Kidney (tissue), 14 donors: ENCODE results near the gene DSCAM. TPM values are rescaled to one million over a fixed set of nuclear protein-coding genes. Genes with fewer than 3 reads are reported as not detected.

Experiments used
- DNase-seq, 5 donors: peaks; one replicate each; pipeline ENCODE4 v3.0.0-alpha.2; 2013 to 2020
- FAIRE-seq: peaks from 2 replicates; lab custom pipeline; 2012; peaks lifted over from hg19 to GRCh38; lab: Jason Lieb, UNC
- H3K27ac ChIP-seq, 2 donors: one replicate each; pipeline ENCODE4 v1.7.0; 2013; ENCODE audit warnings: low read depth in 2 of 2, low read length in 2 of 2, inconsistent platforms in 1 of 2
- H3K27me3 ChIP-seq: one replicate; pipeline ENCODE4 v1.7.1; 2013; ENCODE audit warnings: low read length, inconsistent platforms; ENCODE audit not compliant: control insufficient read depth, insufficient read depth
- H3K36me3 ChIP-seq, 3 donors: one replicate each; pipeline versions ENCODE4 v1.7.0 to v1.7.1; 2013; ENCODE audit warnings: low read length in 3 of 3, control low read depth in 1 of 3, inconsistent platforms in 1 of 3; ENCODE audit not compliant: insufficient read depth in 3 of 3, control insufficient read depth in 2 of 3
- H3K4me1 ChIP-seq, 3 donors: one replicate each; pipeline versions ENCODE4 v1.7.0 to v1.7.1; 2013; ENCODE audit warnings: low read length in 3 of 3, inconsistent platforms in 1 of 3, low read depth in 1 of 3; ENCODE audit not compliant: control insufficient read depth in 2 of 3, insufficient read depth in 2 of 3
- H3K4me3 ChIP-seq, 3 donors: one replicate each; pipeline versions ENCODE4 v1.7.0 to v1.8.1; 2013; ENCODE audit warnings: low read length in 3 of 3, control low read depth in 1 of 3, inconsistent platforms in 1 of 3
- H3K9ac ChIP-seq, 3 donors: one replicate each; pipeline versions ENCODE4 v1.7.0 to v1.7.1; 2013; ENCODE audit warnings: low read length in 3 of 3, control low read depth in 1 of 3, inconsistent platforms in 1 of 3
- H3K9me3 ChIP-seq, 3 donors: one replicate each; pipeline versions ENCODE4 v1.7.0 to v1.7.1; 2013; ENCODE audit warnings: low read length in 3 of 3, control low read depth in 1 of 3, inconsistent platforms in 1 of 3; ENCODE audit not compliant: control insufficient read depth in 2 of 3, insufficient read depth in 1 of 3
- CTCF ChIP-seq: IDR thresholded peaks from 3 replicates; pipeline ENCODE4 v1.5.1; 2012; ENCODE audit warnings: mild to moderate bottlenecking, moderate library complexity, borderline replicate concordance; ENCODE audit not compliant: insufficient read depth; ENCODE audit errors: extremely low read depth
- intact Hi-C: fragments of 100-400 bp; cut with DNase I; formaldehyde crosslinking; loops from one replicate; pipeline ENCODE4 v1.11.1; 2022
- polyA plus RNA-seq: library from polyadenylated mRNA; stranded (reverse); fragments of 350-450 nt; fragmentation: Illumina TruSeq; extraction: RNeasy Lipid Tissue Mini Kit (QIAGEN cat#74804); gene quantifications from one replicate; pipeline ENCODE4 v1.2.3, GENCODE V29; 2014; ENCODE audit warnings: low read depth, low replicate concordance; ENCODE audit not compliant: insufficient read depth
- total RNA-seq: library from RNA; stranded (reverse); fragmentation: NEBNext Ultra II Directional; extraction: Animal tissue kit (Norgen Biotek cat#: 25700); gene quantifications from one replicate; pipeline ENCODE4 v1.2.1, GENCODE V29; 2021
- donor health status: control.
- donor health status: control.
- donor health status: control.
- donor health status: control.
- donor health status: control.
- donor health status: DM: yes; HTN: yes; CAD: no.
- donor health status: Normal renal cell carcinoma (clear cell type).

Gene DSCAM
- total and polyA plus RNA-seq, 2 donors from 2014 or later, result not detected

DNA sequence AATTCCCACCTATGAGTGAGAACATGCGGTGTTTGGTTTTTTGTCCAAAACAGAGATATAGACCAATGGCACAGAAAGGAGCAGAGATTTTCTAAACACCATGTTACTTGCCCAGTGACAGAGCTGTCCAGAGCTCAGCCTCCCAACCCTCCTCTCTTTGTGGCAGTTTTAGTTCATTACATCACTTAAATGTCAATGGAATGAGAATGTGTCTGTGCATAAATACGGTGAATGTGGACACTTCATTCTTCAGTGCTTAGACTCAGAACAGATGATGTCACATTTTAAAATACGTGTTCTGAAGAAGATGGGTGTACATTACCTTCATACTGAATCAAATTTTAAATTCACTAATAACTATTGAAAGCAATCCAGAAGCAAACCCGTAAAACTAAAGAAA, 374.9 kb downstream of the DSCAM start:
- Histone ChIP-seq H3K4me1 (no peaks in the 10 kb centered on the region), H3K4me3 (no peak overlapping the region), H3K36me3 (no peaks in the 10 kb centered on the region), H3K27me3 (no peaks in the 10 kb centered on the region), H3K9me3 (no peaks in the 10 kb centered on the region), H3K9ac (no peak overlapping the region), H3K27ac (no peak overlapping the region)
- FAIRE-seq (no peak), DNase-seq (no peak)
- intact Hi-C loops, result no loop called here
- no peak for TF ChIP-seq CTCF

DNA sequence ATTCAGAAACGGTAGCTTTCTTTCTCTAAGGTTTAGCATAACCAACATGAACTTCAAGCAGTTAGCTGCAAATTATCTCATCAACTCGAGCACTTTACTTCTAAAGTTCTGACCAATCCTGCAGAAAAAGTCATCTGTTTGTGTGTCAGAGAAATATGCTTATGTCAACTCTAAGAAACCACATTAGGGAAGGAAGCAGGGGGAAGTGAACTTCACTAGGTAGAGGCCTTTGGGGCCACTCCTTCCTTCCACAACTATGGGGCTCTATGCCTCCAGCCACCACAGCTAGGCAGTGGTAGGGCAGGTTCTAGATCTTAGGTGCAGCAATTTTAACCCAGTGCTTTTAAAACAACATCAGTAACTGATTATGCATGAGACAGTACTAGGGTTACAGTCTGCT, 375.9 kb downstream of the DSCAM start:
- TF ChIP-seq CTCF, result no peak
- Histone ChIP-seq H3K4me1 (no peaks in the 10 kb centered on the region), H3K9ac (no peak overlapping the region), H3K27ac (no peak overlapping the region), H3K36me3 (no peaks in the 10 kb centered on the region), H3K4me3 (no peak overlapping the region), H3K9me3 (no peaks in the 10 kb centered on the region), H3K27me3 (no peaks in the 10 kb centered on the region)
- no peak for FAIRE-seq
- no peak for DNase-seq
- intact Hi-C loops, result no loop called here

- H3K4me1 ChIP-seq, result no peaks in the 10 kb centered on the region
- H3K9ac ChIP-seq, result no peak overlapping the region
- no peaks in the 10 kb centered on the region for H3K9me3 ChIP-seq
- no peak overlapping the region for H3K4me3 ChIP-seq
- DNase-seq, result peak in 2 of 5 donors; percentile 42 to 51
- intact Hi-C loops, result no loop called here
- no peak overlapping the region for H3K27ac ChIP-seq
- no peaks in the 10 kb centered on the region for H3K36me3 ChIP-seq
- H3K27me3 ChIP-seq, result no peaks in the 10 kb centered on the region
- peak; percentile 66 for FAIRE-seq
- TF ChIP-seq CTCF, result peak; percentile 22
These were observed 380.0 kb downstream of the DSCAM start for GRCh38 chr21:40466893-40467483.

DNA sequence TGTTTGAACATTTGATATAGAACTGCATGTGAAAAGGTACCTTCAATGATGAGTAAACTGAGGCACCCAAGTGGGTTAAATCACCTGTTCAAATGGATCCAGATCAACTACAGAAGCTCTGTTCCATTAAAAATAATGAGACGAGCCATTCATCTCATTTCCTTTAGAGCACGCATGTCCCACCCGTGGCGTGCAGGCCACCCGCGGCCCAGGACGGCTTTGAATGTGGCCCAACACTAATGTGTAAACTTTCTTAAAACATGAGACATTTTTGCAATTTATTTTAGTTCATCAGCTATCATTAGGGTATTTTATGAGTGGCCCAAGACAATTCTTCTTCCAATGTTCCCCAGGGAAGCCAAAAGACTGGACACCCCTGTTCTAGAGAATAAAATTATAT, 381.6 kb downstream of the DSCAM start:
- Histone ChIP-seq H3K9me3 (no peaks in the 10 kb centered on the region), H3K27ac (no peak overlapping the region), H3K9ac (no peak overlapping the region), H3K4me1 (no peaks in the 10 kb centered on the region), H3K36me3 (no peaks in the 10 kb centered on the region), H3K27me3 (no peaks in the 10 kb centered on the region), H3K4me3 (no peak overlapping the region)
- FAIRE-seq (no peak), DNase-seq (no peak)
- intact Hi-C loops, result no loop called here
- no peak for TF ChIP-seq CTCF
